ENCODE data around the gene NFKBIA.
"Not testable (repeated sequence)": the region's sequence is repeated elsewhere in the genome, so short reads cannot be mapped to it uniquely, and the experiment has no call there.

Gene NFKBIA

GRCh38 chr14:35404449-35405303 lies at the start of gene NFKBIA:
NFKBIA (minus strand) TSS chr14:35404749; CDS start chr14:35404644, 105 bp downstream.
- peak; percentile 95 for FAIRE-seq
- DNase-seq (ENCODE audit: extremely low spot score, insufficient read length, low read depth), result peak; percentile 77

GRCh38 chr14:35446450-35446849 lies 41.9 kb upstream of the NFKBIA start:
- DNase-seq (ENCODE audit: extremely low spot score, insufficient read length, low read depth), result no peak
- FAIRE-seq, result no peak

- FAIRE-seq (no peak), DNase-seq (ENCODE audit: extremely low spot score, insufficient read length, low read depth) (no peak)
Measured at GRCh38 chr14:35444104-35444503, 39.6 kb upstream of the NFKBIA start.

- no peak for DNase-seq (ENCODE audit: extremely low spot score, insufficient read length, low read depth)
- no peak for FAIRE-seq
Measured at GRCh38 chr14:35441160-35441559, 36.6 kb upstream of the NFKBIA start.

- DNase-seq (ENCODE audit: extremely low spot score, insufficient read length, low read depth), result no peak
- FAIRE-seq, result peak; percentile 69
Measured at GRCh38 chr14:35438910-35439713, 34.6 kb upstream of the NFKBIA start.

- DNase-seq (ENCODE audit: extremely low spot score, insufficient read length, low read depth); FAIRE-seq: not testable (repeated sequence)
Measured at GRCh38 chr14:35438492-35438891, 33.9 kb upstream of the NFKBIA start.

- DNase-seq (ENCODE audit: extremely low spot score, insufficient read length, low read depth) (no peak), FAIRE-seq (no peak)
Measured at GRCh38 chr14:35435177-35435576, 30.6 kb upstream of the NFKBIA start.

GRCh38 chr14:35433826-35434225 lies 29.3 kb upstream of the NFKBIA start:
- FAIRE-seq (no peak), DNase-seq (ENCODE audit: extremely low spot score, insufficient read length, low read depth) (no peak)

- no peak for FAIRE-seq
- no peak for DNase-seq (ENCODE audit: extremely low spot score, insufficient read length, low read depth)
Measured at GRCh38 chr14:35430459-35431199, 26.1 kb upstream of the NFKBIA start.

- DNase-seq (ENCODE audit: extremely low spot score, insufficient read length, low read depth) (no peak), FAIRE-seq (no peak)
Measured at GRCh38 chr14:35429951-35430350, 25.4 kb upstream of the NFKBIA start.

- no peak for DNase-seq (ENCODE audit: extremely low spot score, insufficient read length, low read depth)
- FAIRE-seq, result no peak
Measured at GRCh38 chr14:35425850-35426249, 21.3 kb upstream of the NFKBIA start.

- no peak for DNase-seq (ENCODE audit: extremely low spot score, insufficient read length, low read depth)
- no peak for FAIRE-seq
Measured at GRCh38 chr14:35423621-35424020, 19.1 kb upstream of the NFKBIA start.

GRCh38 chr14:35420036-35420811 lies 15.7 kb upstream of the NFKBIA start:
- DNase-seq (ENCODE audit: extremely low spot score, insufficient read length, low read depth) (no peak), FAIRE-seq (no peak)

GRCh38 chr14:35419429-35419841 lies 14.9 kb upstream of the NFKBIA start:
- DNase-seq (ENCODE audit: extremely low spot score, insufficient read length, low read depth), result no peak
- FAIRE-seq, result no peak

GRCh38 chr14:35418093-35418492 lies 13.5 kb upstream of the NFKBIA start:
- DNase-seq (ENCODE audit: extremely low spot score, insufficient read length, low read depth) (no peak), FAIRE-seq (no peak)

GRCh38 chr14:35416108-35416750 lies 11.7 kb upstream of the NFKBIA start:
- DNase-seq (ENCODE audit: extremely low spot score, insufficient read length, low read depth) (no peak), FAIRE-seq (peak; percentile 86)

GRCh38 chr14:35414365-35414764 lies 9.8 kb upstream of the NFKBIA start:
- FAIRE-seq (no peak), DNase-seq (ENCODE audit: extremely low spot score, insufficient read length, low read depth) (no peak)

GRCh38 chr14:35412272-35413056 lies 7.9 kb upstream of the NFKBIA start:
- DNase-seq (ENCODE audit: extremely low spot score, insufficient read length, low read depth) (no peak), FAIRE-seq (no peak)
